ENCODE measurements around the gene MMP14. TPM values are rescaled to one million over a fixed set of nuclear protein-coding genes. Genes with fewer than 3 reads are reported as not detected.

MMP14 gene
- total and polyA plus RNA-seq, 2 of the 13 experiments (the other 11 are each of a cell fraction or from before 2014, with no cell fraction given), result 5.2 to 9.8 TPM

DNA sequence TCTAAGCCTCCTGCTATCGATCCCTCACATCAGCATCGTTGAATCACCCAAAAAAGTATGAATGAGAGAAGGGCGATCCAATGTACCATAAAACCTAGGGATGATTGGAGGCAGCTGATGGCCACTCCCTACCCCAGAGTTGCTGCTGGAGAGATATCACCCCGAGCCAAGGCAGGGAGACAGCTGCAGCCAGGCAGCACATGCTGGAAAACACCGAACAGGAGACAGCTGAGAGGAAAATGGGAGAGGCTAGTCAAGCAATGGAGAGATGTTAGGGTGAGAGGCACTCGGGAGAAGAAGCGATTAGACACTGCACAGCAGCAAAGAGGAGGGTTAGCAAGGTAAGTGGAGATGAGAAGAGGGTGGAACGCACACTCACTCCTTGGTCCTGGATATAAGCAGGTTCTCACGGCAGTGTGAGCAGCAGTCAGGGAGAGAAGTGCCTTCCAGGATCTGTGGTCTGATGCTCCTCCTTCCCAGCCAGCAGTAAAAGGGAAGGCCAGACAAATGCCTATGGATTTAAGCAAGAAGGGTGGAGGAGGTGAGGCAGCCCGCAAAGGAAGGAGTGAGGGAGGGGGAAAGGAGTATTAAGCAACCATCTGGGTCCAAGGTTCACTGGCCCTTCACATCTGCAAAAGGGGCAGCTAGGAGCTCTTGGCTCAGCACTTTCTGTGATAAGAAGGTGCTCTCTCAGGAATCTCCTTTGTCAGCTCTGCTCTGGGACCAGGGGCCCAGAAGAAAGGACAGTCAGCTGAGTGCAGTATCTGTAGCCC lies 21.3 kb upstream of the MMP14 start, which contains the start of gene SLC7A7 (continued):
- TF ChIP-seq CBX2 (IDR thresholded peaks at IDR 0.05; ENCODE audit: low read depth, low read length) (no peak), CBX2 (CRISPR knock-in tag; IDR thresholded peaks at IDR 0.05; ENCODE audit: low read depth) (peak; percentile 85; the same call in 1 of the 2 replicates), ZMYM3 (CRISPR knock-in tag; IDR thresholded peaks at IDR 0.05) (peak; percentile 77), ZFYVE20 (CRISPR knock-in tag; IDR thresholded peaks at IDR 0.05; ENCODE audit: borderline replicate concordance, low read depth) (peak; percentile 83; the same call in 1 of the 2 replicates), ZFP90 (CRISPR knock-in tag; IDR thresholded peaks at IDR 0.05; ENCODE audit: borderline replicate concordance) (0 out of 2 replicates have a peak, but pooled peaks have one; percentile 33), MIER2 (CRISPR knock-in tag; IDR thresholded peaks at IDR 0.05) (no peak), SALL1 (CRISPR knock-in tag; IDR thresholded peaks at IDR 0.05) (peak; percentile 63), SIN3A (IDR thresholded peaks at IDR 0.05; ENCODE audit: borderline replicate concordance, low read depth, low read length) (no peak), KDM5A (IDR thresholded peaks at IDR 0.05; ENCODE audit: borderline replicate concordance, low read length) (no peak), ZSCAN25 (CRISPR knock-in tag; IDR thresholded peaks at IDR 0.05) (peak; percentile 69), MAFF (IDR thresholded peaks at IDR 0.05; ENCODE audit: low read depth, low read length) (peak; percentile 28; the same call in 1 of the 2 replicates), ZNF260 (CRISPR knock-in tag; IDR thresholded peaks at IDR 0.05; ENCODE audit: borderline replicate concordance, low read depth) (no peak), SAP130 (CRISPR knock-in tag; IDR thresholded peaks at IDR 0.05; ENCODE audit: low read depth) (no peak), ZNF296 (CRISPR knock-in tag; conservative IDR thresholded peaks at IDR 0.05) (peak; percentile 41; the same call in 1 of the 2 replicates), ZNF230 (CRISPR knock-in tag; IDR thresholded peaks at IDR 0.05) (0 out of 2 replicates have a peak, but pooled peaks have one; percentile 66), ZNF816 (CRISPR knock-in tag; IDR thresholded peaks at IDR 0.05; ENCODE audit: borderline replicate concordance) (no peak), ZNF232 (CRISPR knock-in tag; IDR thresholded peaks at IDR 0.05; ENCODE audit: borderline replicate concordance) (peak; percentile 27; the same call in 1 of the 2 replicates), ZNF234 (CRISPR knock-in tag; conservative IDR thresholded peaks at IDR 0.05) (no peak), STAG1 (CRISPR knock-in tag; IDR thresholded peaks at IDR 0.05) (no peak), ZNF350 (CRISPR knock-in tag; IDR thresholded peaks at IDR 0.05; ENCODE audit: borderline replicate concordance, low read depth) (0 out of 2 replicates have a peak, but pooled peaks have one; percentile 61), CHCHD3 (CRISPR knock-in tag; IDR thresholded peaks at IDR 0.05) (0 out of 2 replicates have a peak, but pooled peaks have one; percentile 82), HMG20A (CRISPR knock-in tag; IDR thresholded peaks at IDR 0.05; ENCODE audit: borderline replicate concordance) (no peak), ZNF34 (CRISPR knock-in tag; IDR thresholded peaks at IDR 0.05; ENCODE audit: borderline replicate concordance) (0 out of 2 replicates have a peak, but pooled peaks have one; percentile 32)
- TF ChIP-seq, protein P1, sequence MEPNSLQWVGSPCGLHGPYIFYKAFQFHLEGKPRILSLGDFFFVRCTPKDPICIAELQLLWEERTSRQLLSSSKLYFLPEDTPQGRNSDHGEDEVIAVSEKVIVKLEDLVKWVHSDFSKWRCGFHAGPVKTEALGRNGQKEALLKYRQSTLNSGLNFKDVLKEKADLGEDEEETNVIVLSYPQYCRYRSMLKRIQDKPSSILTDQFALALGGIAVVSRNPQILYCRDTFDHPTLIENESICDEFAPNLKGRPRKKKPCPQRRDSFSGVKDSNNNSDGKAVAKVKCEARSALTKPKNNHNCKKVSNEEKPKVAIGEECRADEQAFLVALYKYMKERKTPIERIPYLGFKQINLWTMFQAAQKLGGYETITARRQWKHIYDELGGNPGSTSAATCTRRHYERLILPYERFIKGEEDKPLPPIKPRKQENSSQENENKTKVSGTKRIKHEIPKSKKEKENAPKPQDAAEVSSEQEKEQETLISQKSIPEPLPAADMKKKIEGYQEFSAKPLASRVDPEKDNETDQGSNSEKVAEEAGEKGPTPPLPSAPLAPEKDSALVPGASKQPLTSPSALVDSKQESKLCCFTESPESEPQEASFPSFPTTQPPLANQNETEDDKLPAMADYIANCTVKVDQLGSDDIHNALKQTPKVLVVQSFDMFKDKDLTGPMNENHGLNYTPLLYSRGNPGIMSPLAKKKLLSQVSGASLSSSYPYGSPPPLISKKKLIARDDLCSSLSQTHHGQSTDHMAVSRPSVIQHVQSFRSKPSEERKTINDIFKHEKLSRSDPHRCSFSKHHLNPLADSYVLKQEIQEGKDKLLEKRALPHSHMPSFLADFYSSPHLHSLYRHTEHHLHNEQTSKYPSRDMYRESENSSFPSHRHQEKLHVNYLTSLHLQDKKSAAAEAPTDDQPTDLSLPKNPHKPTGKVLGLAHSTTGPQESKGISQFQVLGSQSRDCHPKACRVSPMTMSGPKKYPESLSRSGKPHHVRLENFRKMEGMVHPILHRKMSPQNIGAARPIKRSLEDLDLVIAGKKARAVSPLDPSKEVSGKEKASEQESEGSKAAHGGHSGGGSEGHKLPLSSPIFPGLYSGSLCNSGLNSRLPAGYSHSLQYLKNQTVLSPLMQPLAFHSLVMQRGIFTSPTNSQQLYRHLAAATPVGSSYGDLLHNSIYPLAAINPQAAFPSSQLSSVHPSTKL (CRISPR knock-in tag; IDR thresholded peaks at IDR 0.05), result peak; percentile 60
- TF ChIP-seq, protein P2, sequence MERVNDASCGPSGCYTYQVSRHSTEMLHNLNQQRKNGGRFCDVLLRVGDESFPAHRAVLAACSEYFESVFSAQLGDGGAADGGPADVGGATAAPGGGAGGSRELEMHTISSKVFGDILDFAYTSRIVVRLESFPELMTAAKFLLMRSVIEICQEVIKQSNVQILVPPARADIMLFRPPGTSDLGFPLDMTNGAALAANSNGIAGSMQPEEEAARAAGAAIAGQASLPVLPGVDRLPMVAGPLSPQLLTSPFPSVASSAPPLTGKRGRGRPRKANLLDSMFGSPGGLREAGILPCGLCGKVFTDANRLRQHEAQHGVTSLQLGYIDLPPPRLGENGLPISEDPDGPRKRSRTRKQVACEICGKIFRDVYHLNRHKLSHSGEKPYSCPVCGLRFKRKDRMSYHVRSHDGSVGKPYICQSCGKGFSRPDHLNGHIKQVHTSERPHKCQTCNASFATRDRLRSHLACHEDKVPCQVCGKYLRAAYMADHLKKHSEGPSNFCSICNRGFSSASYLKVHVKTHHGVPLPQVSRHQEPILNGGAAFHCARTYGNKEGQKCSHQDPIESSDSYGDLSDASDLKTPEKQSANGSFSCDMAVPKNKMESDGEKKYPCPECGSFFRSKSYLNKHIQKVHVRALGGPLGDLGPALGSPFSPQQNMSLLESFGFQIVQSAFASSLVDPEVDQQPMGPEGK (CRISPR knock-in tag; IDR thresholded peaks at IDR 0.05), result peak; percentile 76
